ENCODE data around the gene CDK19.
"Not testable (repeated sequence)": the region's sequence is repeated elsewhere in the genome, so short reads cannot be mapped to it uniquely, and the experiment has no call there.

CDK19 gene

GRCh38 chr6:110813338-110814101 is 1.7 kb downstream of the CDK19 start:
- DNase-seq (ENCODE audit: low spot score) = no peak

- DNase-seq (ENCODE audit: low spot score) = no peak
Measured at GRCh38 chr6:110812719-110813118, 2.5 kb downstream of the CDK19 start.

GRCh38 chr6:110810896-110811586 is 4.2 kb downstream of the CDK19 start:
- no peak for DNase-seq (ENCODE audit: low spot score)

- no peak for DNase-seq (ENCODE audit: low spot score)
Measured at GRCh38 chr6:110809792-110810191, 5.5 kb downstream of the CDK19 start.

GRCh38 chr6:110802175-110802574 is 13.1 kb downstream of the CDK19 start:
- DNase-seq (ENCODE audit: low spot score) = not testable (repeated sequence)

- DNase-seq (ENCODE audit: low spot score) = no peak
Measured at GRCh38 chr6:110800839-110801196, 14.5 kb downstream of the CDK19 start.

GRCh38 chr6:110800196-110800838 is 15.0 kb downstream of the CDK19 start:
- DNase-seq (ENCODE audit: low spot score) = no peak

GRCh38 chr6:110799655-110800054 is 15.6 kb downstream of the CDK19 start:
- no peak for DNase-seq (ENCODE audit: low spot score)

- DNase-seq (ENCODE audit: low spot score) = no peak
Measured at GRCh38 chr6:110799189-110799588, 16.1 kb downstream of the CDK19 start.

- DNase-seq (ENCODE audit: low spot score) = no peak
Measured at GRCh38 chr6:110795271-110795670, 20.0 kb downstream of the CDK19 start.

GRCh38 chr6:110786696-110787095 is 28.6 kb downstream of the CDK19 start:
- DNase-seq (ENCODE audit: low spot score) = no peak

- no peak for DNase-seq (ENCODE audit: low spot score)
Measured at GRCh38 chr6:110786271-110786670, 29.0 kb downstream of the CDK19 start.

- no peak for DNase-seq (ENCODE audit: low spot score)
Measured at GRCh38 chr6:110784610-110784979, 30.7 kb downstream of the CDK19 start.

- no peak for DNase-seq (ENCODE audit: low spot score)
Measured at GRCh38 chr6:110781522-110782214, 33.6 kb downstream of the CDK19 start.

- DNase-seq (ENCODE audit: low spot score) = no peak
Measured at GRCh38 chr6:110778333-110778732, 36.9 kb downstream of the CDK19 start.

- DNase-seq (ENCODE audit: low spot score) = no peak
Measured at GRCh38 chr6:110777636-110778035, 37.6 kb downstream of the CDK19 start.

GRCh38 chr6:110776413-110776812 is 38.9 kb downstream of the CDK19 start:
- DNase-seq (ENCODE audit: low spot score) = no peak

- no peak for DNase-seq (ENCODE audit: low spot score)
Measured at GRCh38 chr6:110769923-110770322, 45.3 kb downstream of the CDK19 start.

GRCh38 chr6:110768057-110768456 is 47.2 kb downstream of the CDK19 start:
- DNase-seq (ENCODE audit: low spot score) = no peak

- no peak for DNase-seq (ENCODE audit: low spot score)
Measured at GRCh38 chr6:110761371-110761770, 53.9 kb downstream of the CDK19 start.

- DNase-seq (ENCODE audit: low spot score) = no peak
Measured at GRCh38 chr6:110760589-110760988, 54.7 kb downstream of the CDK19 start.

GRCh38 chr6:110760098-110760497 is 55.2 kb downstream of the CDK19 start:
- not testable (repeated sequence) for DNase-seq (ENCODE audit: low spot score)

GRCh38 chr6:110757926-110758325 is 57.3 kb downstream of the CDK19 start:
- no peak for DNase-seq (ENCODE audit: low spot score)
